GM03348 (cell line): ENCODE results near the gene MAD2L1BP.
"Not testable (repeated sequence)": the region's sequence is repeated elsewhere in the genome, so short reads cannot be mapped to it uniquely, and the experiment has no call there.

ENCODE experiments used
- DNase-seq: peaks from one replicate; pipeline ENCODE4 v3.0.0; 2012; ENCODE audit warnings: low spot score

MAD2L1BP gene

GRCh38 chr6:43635387-43636307 is at the start of gene MAD2L1BP:
Gene MAD2L1BP, plus strand, starts transcription at chr6:43635840. Its CDS starts 36 bp downstream, at chr6:43635876.
- peak; percentile 87 for DNase-seq

- DNase-seq, result no peak
Measured at GRCh38 chr6:43588194-43588593, 47.4 kb upstream of the MAD2L1BP start.

- DNase-seq, result not testable (repeated sequence)
Measured at GRCh38 chr6:43589564-43589963, 46.1 kb upstream of the MAD2L1BP start.

- no peak for DNase-seq
Measured at GRCh38 chr6:43593938-43594337, 41.7 kb upstream of the MAD2L1BP start.

- DNase-seq, result no peak
Measured at GRCh38 chr6:43600595-43600994, 35.0 kb upstream of the MAD2L1BP start.

GRCh38 chr6:43604174-43604573 is 31.5 kb upstream of the MAD2L1BP start:
- DNase-seq, result peak; percentile 28

GRCh38 chr6:43606019-43606418 is 29.6 kb upstream of the MAD2L1BP start:
- DNase-seq, result no peak

- peak; percentile 79 for DNase-seq
Measured at GRCh38 chr6:43608310-43608763, 27.3 kb upstream of the MAD2L1BP start.

- DNase-seq, result no peak
Measured at GRCh38 chr6:43608807-43609206, 26.8 kb upstream of the MAD2L1BP start.

GRCh38 chr6:43609402-43609801 is 26.2 kb upstream of the MAD2L1BP start:
- DNase-seq, result no peak

GRCh38 chr6:43610431-43610830 is 25.2 kb upstream of the MAD2L1BP start:
- DNase-seq, result no peak

- no peak for DNase-seq
Measured at GRCh38 chr6:43613721-43614395, 21.8 kb upstream of the MAD2L1BP start.

- DNase-seq, result no peak
Measured at GRCh38 chr6:43614396-43614730, 21.3 kb upstream of the MAD2L1BP start.

- DNase-seq, result no peak
Measured at GRCh38 chr6:43616725-43617472, 18.7 kb upstream of the MAD2L1BP start.

- no peak for DNase-seq
Measured at GRCh38 chr6:43621078-43621835, 14.4 kb upstream of the MAD2L1BP start.

GRCh38 chr6:43621836-43622180 is 13.8 kb upstream of the MAD2L1BP start:
- DNase-seq, result no peak

GRCh38 chr6:43622541-43622940 is 13.1 kb upstream of the MAD2L1BP start:
- no peak for DNase-seq

- DNase-seq, result no peak
Measured at GRCh38 chr6:43623880-43624785, 11.5 kb upstream of the MAD2L1BP start.

- no peak for DNase-seq
Measured at GRCh38 chr6:43624786-43625288, 10.8 kb upstream of the MAD2L1BP start.

GRCh38 chr6:43625393-43625992 is 10.1 kb upstream of the MAD2L1BP start:
- DNase-seq, result no peak
